GM12878 (cell line): ENCODE results near the gene TTLL13.

Experiments used
- CHD4 ChIP-seq: fragments of 200-600 bp; sonication (generic); IDR thresholded peaks from 2 replicates; pipeline ENCODE4 v1.6.1; 2016; ENCODE audit warnings: mild to moderate bottlenecking
- EGR1 ChIP-seq, 2 experiments: IDR thresholded peaks; 1 replicate in 1 of 2; 2 replicates in 1 of 2; pipeline ENCODE4 v1.6.1; 2011 to 2012; ENCODE audit warnings: low read depth in 2 of 2, low read length in 2 of 2, borderline replicate concordance in 1 of 2, mild to moderate bottlenecking in 1 of 2, moderate library complexity in 1 of 2
- NFYB ChIP-seq: IDR thresholded peaks from 2 replicates; pipeline ENCODE4 v1.6.1; 2011; ENCODE audit warnings: low read depth, mild to moderate bottlenecking, low read length, improper control_type of control experiment, moderate library complexity; ENCODE audit not compliant: insufficient read depth
- PAX5 ChIP-seq: IDR thresholded peaks from 2 replicates; pipeline ENCODE4 v1.6.1; 2011; ENCODE audit warnings: low read depth, low read length, borderline replicate concordance
- POLR2A ChIP-seq: IDR thresholded peaks from 2 replicates; pipeline ENCODE4 v1.6.1; 2011; ENCODE audit warnings: low read depth, mild to moderate bottlenecking, low read length
- RBBP5 ChIP-seq: fragments of 200-600 bp; sonication (generic); conservative IDR thresholded peaks from 2 replicates; pipeline ENCODE4 v1.6.1; 2016
- SIX5 ChIP-seq: IDR thresholded peaks from 2 replicates; pipeline ENCODE4 v1.6.1; 2011; ENCODE audit warnings: mild to moderate bottlenecking, low read depth, low read length, moderate library complexity; ENCODE audit not compliant: severe bottlenecking
- ZNF274 ChIP-seq: IDR thresholded peaks from one replicate; pipeline ENCODE4 v1.8.0; 2011; ENCODE audit not compliant: insufficient read length, insufficient read depth
- TF ChIP-seq, protein P1 (sequence below): fragments of 450-650 bp; IDR thresholded peaks from 2 replicates; pipeline ENCODE4 v1.6.1; 2017; ENCODE audit warnings: mild to moderate bottlenecking
- TF ChIP-seq, protein P2 (sequence below), 3 experiments: IDR thresholded peaks in 2 of 3; conservative IDR thresholded peaks in 1 of 3; 2 replicates each; pipeline ENCODE4 v1.5.1; 2011; ENCODE audit warnings: low read depth in 3 of 3, low read length in 3 of 3, mild to moderate bottlenecking in 3 of 3, control low read depth in 2 of 3, moderate library complexity in 2 of 3, inconsistent platforms in 1 of 3, mixed read lengths in 1 of 3; ENCODE audit not compliant: control insufficient read depth in 2 of 3, insufficient read depth in 1 of 3; ENCODE audit errors: extremely low read depth in 1 of 3
- TF ChIP-seq, protein P3 (sequence below): IDR thresholded peaks from 2 replicates; pipeline ENCODE4 v1.6.1; 2012; ENCODE audit warnings: mild to moderate bottlenecking, low read depth, low read length

DNA sequence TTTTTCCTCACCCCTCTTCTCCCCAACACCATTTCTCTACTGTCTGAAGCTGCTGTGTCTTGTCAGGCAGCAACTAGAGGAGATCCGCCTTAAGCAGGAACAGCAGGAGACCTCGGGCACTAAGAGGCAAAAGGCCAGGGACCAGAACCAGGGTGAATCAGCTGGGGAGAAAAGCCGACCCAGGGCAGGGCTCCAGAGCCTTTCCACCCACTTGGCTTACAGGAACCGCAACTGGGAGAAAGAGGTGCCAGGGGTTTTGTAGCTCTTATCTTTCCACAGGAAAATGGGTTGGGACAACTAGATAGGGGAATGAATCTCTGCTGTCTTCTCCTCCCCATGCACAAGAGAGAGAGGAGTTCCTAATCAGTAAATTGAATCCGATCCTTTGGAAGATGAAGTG, 13.1 kb downstream of the TTLL13 start:
- no peak for TF ChIP-seq CHD4
- no peak for TF ChIP-seq SIX5
- no peak for TF ChIP-seq PAX5
- no peak for TF ChIP-seq POLR2A
- TF ChIP-seq, protein P1, sequence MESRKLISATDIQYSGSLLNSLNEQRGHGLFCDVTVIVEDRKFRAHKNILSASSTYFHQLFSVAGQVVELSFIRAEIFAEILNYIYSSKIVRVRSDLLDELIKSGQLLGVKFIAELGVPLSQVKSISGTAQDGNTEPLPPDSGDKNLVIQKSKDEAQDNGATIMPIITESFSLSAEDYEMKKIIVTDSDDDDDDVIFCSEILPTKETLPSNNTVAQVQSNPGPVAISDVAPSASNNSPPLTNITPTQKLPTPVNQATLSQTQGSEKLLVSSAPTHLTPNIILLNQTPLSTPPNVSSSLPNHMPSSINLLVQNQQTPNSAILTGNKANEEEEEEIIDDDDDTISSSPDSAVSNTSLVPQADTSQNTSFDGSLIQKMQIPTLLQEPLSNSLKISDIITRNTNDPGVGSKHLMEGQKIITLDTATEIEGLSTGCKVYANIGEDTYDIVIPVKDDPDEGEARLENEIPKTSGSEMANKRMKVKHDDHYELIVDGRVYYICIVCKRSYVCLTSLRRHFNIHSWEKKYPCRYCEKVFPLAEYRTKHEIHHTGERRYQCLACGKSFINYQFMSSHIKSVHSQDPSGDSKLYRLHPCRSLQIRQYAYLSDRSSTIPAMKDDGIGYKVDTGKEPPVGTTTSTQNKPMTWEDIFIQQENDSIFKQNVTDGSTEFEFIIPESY, result no peak
- no peak for TF ChIP-seq RBBP5
- TF ChIP-seq, protein P2, sequence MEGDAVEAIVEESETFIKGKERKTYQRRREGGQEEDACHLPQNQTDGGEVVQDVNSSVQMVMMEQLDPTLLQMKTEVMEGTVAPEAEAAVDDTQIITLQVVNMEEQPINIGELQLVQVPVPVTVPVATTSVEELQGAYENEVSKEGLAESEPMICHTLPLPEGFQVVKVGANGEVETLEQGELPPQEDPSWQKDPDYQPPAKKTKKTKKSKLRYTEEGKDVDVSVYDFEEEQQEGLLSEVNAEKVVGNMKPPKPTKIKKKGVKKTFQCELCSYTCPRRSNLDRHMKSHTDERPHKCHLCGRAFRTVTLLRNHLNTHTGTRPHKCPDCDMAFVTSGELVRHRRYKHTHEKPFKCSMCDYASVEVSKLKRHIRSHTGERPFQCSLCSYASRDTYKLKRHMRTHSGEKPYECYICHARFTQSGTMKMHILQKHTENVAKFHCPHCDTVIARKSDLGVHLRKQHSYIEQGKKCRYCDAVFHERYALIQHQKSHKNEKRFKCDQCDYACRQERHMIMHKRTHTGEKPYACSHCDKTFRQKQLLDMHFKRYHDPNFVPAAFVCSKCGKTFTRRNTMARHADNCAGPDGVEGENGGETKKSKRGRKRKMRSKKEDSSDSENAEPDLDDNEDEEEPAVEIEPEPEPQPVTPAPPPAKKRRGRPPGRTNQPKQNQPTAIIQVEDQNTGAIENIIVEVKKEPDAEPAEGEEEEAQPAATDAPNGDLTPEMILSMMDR (IDR thresholded peaks at IDR 0.05 in 2 of 3, conservative IDR thresholded peaks at IDR 0.05 in 1 of 3; ENCODE audit: control insufficient read depth in 2 of 3, extremely low read depth in 1 of 3, insufficient read depth in 1 of 3, low read depth in 3 of 3, low read length in 3 of 3), result no peak
- no peak for TF ChIP-seq ZNF274
- TF ChIP-seq NFYB, result no peak
- no peak for TF ChIP-seq EGR1 (IDR thresholded peaks at IDR 0.05; ENCODE audit: borderline replicate concordance in 1 of 2, low read depth in 2 of 2, low read length in 2 of 2)
- TF ChIP-seq, protein P3, sequence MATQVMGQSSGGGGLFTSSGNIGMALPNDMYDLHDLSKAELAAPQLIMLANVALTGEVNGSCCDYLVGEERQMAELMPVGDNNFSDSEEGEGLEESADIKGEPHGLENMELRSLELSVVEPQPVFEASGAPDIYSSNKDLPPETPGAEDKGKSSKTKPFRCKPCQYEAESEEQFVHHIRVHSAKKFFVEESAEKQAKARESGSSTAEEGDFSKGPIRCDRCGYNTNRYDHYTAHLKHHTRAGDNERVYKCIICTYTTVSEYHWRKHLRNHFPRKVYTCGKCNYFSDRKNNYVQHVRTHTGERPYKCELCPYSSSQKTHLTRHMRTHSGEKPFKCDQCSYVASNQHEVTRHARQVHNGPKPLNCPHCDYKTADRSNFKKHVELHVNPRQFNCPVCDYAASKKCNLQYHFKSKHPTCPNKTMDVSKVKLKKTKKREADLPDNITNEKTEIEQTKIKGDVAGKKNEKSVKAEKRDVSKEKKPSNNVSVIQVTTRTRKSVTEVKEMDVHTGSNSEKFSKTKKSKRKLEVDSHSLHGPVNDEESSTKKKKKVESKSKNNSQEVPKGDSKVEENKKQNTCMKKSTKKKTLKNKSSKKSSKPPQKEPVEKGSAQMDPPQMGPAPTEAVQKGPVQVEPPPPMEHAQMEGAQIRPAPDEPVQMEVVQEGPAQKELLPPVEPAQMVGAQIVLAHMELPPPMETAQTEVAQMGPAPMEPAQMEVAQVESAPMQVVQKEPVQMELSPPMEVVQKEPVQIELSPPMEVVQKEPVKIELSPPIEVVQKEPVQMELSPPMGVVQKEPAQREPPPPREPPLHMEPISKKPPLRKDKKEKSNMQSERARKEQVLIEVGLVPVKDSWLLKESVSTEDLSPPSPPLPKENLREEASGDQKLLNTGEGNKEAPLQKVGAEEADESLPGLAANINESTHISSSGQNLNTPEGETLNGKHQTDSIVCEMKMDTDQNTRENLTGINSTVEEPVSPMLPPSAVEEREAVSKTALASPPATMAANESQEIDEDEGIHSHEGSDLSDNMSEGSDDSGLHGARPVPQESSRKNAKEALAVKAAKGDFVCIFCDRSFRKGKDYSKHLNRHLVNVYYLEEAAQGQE, result no peak
